Sciatic nerve (tissue), 2 donors: ENCODE results near the gene TBX15. TPM values are rescaled to one million over a fixed set of nuclear protein-coding genes. Genes with fewer than 3 reads are reported as not detected.
A peak's percentile ranks its signal among the peaks of the same experiment; 100 is the strongest.

Experiments
- ATAC-seq: fragments of 200-7000 bp; cut with Tn5 transposase; one replicate; pipeline ENCODE4 v1.9.1; 2020; ENCODE audit warnings: mild to moderate bottlenecking, moderate library complexity
- DNase-seq: peaks from one replicate; pipeline ENCODE4 v3.0.0-alpha.2; 2020; ENCODE audit warnings: low spot score
- intact Hi-C: fragments of 100-400 bp; cut with DNase I; formaldehyde crosslinking; loops from one replicate; pipeline ENCODE4 v1.14.2; 2022
- total RNA-seq: library from RNA; stranded (reverse); fragmentation: NEBNext Ultra II Directional; extraction: Animal tissue kit (Norgen Biotek cat#: 25700); gene quantifications from one replicate; pipeline ENCODE4 v1.2.1, GENCODE V29; 2021
- donor health status: DM: no; HTN: no; CAD: no.
- donor health status: DM: no; HTN: no; CAD: no.

TBX15 gene
- 12.5 TPM for total RNA-seq

DNA sequence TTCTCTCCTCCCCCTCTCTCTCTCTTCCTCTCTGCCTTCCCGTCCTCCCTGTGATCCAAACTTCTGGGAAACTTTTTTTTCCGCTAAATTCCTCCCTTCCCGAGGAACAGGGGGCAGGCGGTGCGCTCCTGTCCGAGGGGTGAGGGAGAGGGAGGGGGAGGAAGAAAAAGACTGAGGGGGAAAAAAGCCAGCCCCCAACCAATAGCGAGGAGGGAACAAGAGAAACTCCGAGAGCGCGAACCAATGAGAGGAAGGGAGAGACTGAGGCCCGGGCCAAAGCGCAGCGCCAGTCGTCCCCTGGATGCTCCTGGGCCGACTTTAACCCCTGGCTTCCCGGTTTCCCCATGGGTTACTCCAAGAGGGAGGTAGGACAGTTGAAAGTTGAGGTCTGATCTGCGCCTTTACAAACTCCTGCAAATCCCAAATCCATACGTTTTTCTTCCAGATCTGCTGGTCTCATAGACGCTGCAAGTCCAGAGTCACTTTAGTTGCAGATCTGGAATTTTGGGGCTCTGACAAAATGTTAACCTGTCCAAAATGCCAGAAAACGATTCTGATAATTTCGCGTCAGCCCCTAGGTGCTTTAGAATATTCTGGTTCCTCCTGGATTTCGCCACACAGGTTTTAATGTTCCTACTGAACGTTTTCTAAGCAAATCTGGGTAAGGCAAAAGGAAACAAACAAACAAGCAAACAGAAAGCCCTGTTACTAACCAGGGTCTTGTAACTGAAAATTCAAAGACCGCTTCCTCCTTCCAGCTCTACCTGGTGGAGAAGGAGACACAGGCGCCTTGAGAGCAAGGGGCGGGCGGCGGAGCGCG, at the start of gene TBX15:
TBX15 (minus strand) TSS at position 158 of the 820 bp plus-strand sequence. CDS start 548 bp downstream, outside the sequence.
- intact Hi-C loops, result no loop called here
- peak; percentile 74 for ATAC-seq
- DNase-seq, result peak; percentile 69

DNA sequence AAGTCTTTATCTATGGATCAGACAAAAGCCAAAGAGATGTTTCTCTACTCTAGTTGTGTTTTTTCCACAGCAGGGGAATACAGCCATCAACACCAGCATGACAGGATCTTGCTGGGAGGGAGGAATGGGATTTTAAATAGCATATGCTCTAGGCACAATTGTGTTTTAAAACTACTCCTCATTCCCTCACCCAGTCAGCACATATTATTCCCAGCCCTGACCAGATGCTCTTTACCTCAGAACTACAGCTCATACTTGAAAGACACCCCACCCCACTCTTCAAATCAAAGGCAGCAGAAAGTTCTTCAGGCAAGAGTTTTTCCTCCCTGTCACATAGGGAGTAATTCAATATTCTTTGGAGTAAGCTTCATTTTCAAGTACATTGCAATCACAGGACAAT, 46.2 kb upstream of the TBX15 start:
- intact Hi-C loops, result no loop called here
- DNase-seq (no peak), ATAC-seq (no peak)

DNA sequence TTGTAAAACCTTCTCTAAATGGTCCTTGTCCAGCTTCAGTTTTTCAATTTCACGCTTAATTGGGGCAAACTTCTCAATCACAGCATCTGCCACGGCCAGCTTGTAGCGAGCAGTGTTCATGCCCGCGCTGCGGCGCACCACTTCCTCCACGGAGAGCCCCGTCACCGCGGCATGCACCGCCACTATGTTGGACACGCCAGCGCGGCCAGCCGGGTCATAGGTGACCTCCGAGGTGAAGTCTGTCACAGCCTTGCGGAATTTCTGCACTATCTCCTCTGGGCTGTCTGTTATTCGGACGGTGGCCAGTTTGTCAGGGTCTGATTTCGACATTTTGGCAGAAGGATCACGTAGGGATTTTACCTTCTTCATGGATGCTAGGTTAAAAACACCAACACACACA, 44.8 kb upstream of the TBX15 start:
- DNase-seq, result no peak
- intact Hi-C loops, result no loop called here
- no peak for ATAC-seq

DNA sequence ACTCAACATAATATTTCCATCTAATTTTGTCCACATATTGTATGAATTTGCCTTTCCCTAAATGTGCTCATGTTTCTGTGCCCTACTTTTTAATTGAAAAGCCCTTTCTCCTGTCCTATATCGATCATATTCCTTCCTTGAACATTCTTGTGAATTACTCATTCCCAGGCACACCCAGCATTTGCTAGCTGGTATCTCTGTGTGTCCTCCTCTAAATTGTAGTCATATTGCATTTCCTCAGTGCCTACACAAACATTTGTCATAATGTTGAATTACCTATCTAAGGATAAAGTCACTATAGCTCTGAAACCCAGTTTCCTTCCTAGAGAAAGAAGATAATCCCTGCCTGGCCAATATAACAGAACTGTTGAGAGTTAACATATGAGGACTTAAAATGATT, 39.6 kb upstream of the TBX15 start:
- DNase-seq, result no peak
- no peak for ATAC-seq
- intact Hi-C loops, result no loop called here

DNA sequence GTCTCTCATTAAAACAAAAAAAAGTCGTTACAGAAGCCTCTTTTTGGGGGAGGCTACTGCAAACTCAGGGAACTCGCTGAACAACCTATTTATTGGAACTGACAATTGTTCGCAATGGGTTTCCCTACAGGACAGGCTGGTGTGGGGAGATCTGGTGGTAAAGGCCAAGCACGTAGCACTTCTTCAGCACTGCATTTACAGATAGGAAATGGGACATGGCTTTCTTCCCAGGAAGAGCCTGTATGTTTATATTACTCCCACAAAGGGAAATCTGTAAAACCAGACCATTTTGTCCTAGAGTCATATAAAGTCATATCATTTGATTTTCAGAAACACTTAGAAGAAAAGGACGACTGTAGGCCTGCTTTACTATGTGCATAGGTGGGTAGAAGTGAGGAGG, 38.8 kb upstream of the TBX15 start:
- no peak for ATAC-seq
- DNase-seq, result no peak
- intact Hi-C loops, result no loop called here

DNA sequence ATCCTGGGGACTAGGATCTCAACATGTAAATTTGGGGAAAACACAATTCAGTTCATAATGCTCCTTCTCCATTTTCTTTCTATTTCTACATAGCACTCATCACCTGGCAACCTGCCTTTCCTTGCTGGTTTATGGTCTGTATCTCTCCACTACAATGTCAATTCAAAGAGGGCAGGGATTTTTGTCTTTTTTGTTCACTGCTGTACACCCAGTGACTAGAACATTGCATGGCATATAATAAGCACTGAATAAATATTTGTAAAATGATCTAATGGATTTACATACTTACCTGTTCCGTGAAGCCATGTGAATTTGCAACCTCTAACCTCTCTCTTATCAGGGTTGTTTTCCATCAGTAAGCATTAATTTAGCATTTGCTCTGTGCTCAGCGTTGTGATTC, 27.4 kb upstream of the TBX15 start:
- DNase-seq (no peak), ATAC-seq (no peak)
- intact Hi-C loops, result no loop called here

DNA sequence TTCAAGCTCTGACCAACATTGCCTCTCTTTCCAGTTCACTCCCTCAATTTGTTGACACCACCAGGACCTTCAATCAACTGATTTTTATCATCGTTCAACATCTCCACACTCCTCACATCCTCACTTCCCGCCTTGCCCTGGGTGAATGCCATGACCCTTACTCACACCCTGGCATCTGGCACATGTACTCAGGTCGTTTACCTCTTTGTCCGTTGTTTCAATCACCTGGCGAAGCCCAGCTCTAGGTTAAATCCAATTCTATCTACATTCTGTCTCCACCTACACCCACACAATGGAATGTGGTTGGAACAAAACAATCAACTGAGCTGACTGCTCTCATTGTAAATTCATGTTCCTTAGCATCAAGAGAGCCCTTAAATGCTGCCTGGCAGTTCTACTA, 24.2 kb upstream of the TBX15 start:
- no peak for ATAC-seq
- intact Hi-C loops, result no loop called here
- DNase-seq, result no peak

DNA sequence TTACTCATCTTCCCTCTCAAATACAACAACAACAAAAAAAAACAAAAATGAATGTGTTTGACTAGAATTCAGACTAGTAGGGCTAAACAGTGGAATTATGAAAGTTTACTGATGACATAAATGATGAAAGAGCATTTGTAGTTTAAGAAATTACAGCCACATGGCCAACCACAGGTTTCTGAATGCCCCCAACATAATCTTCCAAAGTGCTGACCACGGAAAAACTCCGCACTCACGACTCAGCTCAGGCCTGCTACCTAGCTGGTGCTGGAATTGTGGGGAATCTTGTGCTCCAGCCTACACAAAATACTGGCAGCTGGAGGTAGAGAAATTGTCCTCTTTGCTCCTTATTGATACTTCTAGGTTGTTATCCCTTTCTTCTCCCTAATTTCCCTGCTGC, 23.6 kb upstream of the TBX15 start:
- ATAC-seq, result no peak
- DNase-seq, result no peak
- intact Hi-C loops, result no loop called here

DNA sequence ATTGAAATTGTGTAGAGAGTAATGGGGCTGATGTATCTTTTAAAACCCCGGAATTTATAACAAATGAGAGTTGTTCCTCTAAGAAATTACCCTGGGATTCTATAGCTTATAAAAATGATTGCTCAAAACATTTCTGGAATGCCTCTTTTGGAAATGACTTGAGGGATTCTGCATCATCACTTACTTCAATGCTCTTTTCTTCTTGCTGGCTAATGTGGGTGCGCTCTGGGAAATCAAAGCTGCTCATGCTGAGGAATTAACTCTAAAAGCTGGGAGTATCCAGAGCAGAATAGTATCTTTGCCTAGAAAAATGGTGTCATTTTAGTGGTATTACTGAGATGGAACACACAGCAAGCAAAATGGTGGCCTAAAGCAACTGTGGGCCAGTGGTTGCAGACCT, 23.0 kb upstream of the TBX15 start:
- DNase-seq, result no peak
- ATAC-seq, result no peak
- intact Hi-C loops, result no loop called here

DNA sequence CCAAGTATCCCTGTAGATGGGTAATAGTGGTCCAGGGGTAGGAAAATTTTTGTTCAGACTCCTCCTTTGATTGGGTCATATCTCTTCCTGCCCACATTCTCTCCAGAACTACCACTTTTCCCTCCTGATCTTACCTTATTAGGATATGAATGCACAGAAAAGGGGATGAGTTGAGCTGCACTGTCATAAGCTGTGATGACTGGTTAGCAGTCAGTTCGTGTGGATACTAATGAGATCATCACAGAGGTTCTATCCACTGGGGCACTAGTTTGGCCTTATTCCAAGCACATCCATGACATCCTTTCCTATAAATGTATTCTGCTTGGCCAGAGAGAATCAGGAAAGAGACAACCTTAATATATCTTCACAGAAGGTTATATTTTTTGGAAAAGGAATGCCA, 22.1 kb upstream of the TBX15 start:
- ATAC-seq (no peak), DNase-seq (no peak)
- intact Hi-C loops, result no loop called here

DNA sequence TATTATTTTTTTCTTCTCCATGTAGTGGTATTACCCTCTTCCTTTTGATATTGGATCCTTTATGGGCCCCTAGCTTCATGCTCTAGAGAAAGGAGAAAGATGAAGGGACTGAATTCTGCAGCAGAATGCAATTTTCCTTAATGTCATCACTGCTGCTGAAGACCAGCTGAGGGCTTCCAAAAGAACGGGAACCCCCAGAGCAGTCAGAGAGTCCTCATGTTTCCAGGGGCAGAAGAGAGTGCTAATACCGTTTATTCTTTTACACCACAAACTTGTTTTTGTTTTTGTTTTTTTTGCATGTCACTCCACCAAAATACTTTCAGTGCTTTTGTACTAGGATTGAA, 21.1 kb upstream of the TBX15 start:
- ATAC-seq, result peak; percentile 8
- intact Hi-C loops, result no loop called here
- no peak for DNase-seq

DNA sequence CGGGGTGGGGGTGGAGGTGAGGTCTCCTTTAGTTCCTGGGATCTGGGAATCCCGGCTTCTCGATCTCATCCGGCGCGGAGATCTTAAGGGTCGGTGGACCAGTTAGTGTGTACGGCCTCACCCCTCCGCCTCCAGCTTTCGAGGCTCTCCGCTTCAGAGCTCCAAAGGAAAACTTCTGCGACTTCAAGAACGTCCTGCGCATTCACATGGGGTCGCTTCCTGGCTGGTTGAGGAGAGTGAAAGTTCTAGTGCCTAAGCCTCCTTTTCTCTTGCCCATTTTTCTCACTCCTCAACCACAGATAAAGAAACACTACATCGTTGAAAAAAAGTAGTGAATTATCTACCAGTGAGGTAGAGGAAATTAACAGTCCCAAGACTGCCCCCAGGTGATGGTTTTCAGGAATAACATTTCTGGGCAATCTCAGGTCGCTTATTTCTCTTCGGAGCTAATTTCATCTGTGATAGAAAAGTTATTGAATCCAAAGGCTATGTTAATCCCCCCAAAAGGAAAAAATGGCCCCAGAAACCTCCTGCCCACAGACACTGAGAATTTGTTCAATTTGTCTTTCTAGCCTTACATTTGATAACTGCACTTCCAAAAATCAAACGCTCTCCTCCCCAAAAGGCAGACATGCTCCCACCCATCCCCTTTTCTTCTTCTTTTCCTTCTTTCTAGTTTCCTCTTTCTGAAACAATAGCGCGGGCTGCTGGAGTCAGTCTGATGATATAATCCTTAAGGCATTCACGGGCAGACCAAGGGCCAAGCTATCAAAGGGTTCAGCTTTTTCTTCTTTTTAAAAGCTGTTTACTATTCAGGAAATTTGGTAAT, 20.6 kb upstream of the TBX15 start:
- DNase-seq, result no peak
- intact Hi-C loops, result no loop called here
- peak; percentile 90 for ATAC-seq

DNA sequence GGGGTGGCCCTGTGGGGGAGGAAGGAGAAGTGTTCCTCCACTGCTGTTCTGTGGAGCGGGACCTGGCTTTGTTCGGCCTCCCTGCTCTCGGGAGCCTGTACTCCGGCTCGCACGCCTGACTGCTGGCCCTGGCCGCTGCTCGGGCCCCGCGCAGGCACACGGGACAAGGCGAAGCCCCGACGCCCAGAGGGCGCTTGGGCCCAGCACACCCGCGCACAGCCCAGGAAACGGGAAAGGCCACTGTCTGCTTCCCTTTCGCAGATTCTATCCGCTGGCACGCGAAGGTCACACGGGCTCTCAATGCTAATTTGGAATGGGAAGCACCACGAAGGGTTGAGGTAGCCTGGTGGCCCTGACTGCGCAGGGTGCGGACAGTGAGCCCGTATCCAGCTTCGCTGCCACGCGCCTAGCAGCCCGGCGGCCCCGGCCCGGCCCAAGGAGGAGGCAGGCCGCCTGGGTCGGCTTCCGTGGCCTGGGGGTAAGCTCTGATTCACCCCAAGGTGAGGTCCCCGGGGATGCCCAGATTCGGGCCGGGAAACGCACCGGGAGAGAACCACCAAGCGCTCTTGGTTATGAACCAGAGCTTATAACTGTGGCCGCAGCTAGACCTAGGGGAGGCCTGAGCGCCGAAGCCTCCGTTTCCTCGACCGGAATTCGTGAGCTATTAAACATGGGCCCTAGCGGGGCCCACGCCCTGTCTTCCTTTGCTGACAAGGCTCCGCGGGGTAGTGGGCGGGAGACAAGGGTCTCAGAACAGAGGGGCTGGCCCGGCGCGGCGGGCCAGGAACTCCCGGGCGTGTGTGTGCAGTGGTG, 19.7 kb upstream of the TBX15 start:
- DNase-seq, result no peak
- peak; percentile 35 for ATAC-seq
- intact Hi-C loops, result no loop called here

DNA sequence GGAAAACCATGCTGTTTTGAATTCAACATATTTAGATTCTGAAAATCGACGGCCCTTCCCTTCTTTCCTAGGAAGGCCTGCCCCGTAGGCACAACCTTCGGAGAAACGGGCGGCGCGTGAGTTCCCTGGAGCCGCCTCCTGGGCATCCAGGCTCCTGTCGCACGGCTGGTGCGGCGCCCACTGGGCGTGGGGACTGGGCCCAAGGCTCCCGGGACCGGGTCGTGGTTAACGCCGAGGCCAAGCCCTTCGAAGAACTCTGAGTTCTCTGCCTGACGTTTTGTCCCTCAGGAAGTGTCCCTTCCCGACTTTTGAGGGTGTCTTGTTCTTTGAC, 19.2 kb upstream of the TBX15 start:
- ATAC-seq (no peak), DNase-seq (no peak)
- intact Hi-C loops, result no loop called here

DNA sequence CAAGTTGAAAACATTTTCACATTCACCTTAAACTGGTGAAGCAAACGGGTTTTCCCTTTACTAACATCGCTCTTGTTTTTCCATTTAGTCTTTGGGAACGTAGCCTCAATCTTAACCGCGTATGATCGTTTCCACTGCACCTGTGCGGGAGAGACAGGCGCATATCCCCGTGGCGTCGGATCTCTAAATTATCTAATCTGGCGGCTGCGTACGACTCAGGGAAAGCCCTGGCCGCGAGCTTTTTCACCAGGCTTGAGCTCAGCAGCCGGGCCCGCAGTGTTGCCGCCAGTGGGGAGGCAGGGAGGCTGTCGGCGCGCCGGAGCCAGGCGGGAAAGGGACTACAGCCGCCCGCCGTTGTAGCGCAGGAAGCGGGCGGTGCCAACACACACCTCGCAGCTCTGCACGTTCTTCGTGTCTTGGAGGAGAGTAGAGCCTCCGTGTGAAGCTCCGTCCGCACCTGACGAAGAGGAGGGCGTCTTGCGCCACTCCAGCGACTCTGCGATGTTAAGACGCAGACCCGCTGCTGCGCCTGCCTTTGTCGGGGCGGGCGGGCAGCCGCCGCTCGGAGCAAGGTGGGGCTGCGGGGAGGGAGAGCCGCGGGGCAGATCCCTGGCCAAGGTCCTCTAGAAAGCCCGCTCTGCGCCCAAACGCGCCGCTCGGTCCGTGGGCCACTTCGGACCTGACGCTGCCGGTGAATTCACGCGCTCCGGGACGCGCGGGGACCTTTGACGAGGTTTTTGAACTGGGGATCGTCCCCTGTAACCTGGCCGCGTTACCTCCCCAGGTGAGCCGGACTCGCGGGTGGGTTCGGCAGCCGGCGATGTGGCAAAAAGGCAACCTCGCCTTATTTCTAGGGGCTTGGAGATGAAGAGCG, 18.5 kb upstream of the TBX15 start:
- DNase-seq, result no peak
- ATAC-seq, result no peak
- intact Hi-C loops, result loop anchor here (1.0 kb wide), 1 partner anchor 40 kb away; no protein-coding TSS in a partner anchor

DNA sequence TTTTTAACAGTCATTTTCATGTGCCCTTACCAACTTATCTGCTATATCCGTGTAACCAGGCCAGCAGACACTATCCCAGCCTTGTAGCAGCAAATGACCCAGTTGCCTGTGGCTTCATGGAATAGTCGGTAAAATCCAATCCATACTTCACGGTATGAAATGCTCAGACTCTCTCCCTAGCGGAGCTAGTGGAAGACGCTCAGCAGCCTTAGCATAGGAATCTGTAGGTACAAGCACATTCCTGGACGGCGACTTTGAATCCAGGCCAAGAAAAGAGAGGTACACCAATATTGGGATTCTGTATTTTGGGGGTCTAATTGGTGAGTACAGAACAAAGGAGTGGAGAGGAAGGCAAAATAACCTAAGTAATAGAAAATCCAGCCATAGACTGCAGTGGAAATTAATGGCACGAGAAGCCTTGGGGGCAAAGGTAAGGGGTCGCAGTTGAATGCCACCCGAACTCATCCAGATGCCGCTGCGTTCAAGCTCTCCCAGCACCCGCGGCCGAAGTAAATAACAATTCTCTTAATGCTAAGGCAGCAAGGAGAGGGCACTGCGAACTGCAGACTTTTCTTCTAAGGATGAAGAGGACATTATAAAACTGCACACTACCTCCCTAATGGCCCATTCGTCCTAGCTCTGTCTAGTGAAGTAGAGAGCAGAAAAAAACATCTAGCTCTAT, 17.7 kb upstream of the TBX15 start:
- ATAC-seq (no peak), DNase-seq (no peak)
- intact Hi-C loops, result loop anchor here (1.0 kb wide), 1 partner anchor 40 kb away; no protein-coding TSS in a partner anchor

DNA sequence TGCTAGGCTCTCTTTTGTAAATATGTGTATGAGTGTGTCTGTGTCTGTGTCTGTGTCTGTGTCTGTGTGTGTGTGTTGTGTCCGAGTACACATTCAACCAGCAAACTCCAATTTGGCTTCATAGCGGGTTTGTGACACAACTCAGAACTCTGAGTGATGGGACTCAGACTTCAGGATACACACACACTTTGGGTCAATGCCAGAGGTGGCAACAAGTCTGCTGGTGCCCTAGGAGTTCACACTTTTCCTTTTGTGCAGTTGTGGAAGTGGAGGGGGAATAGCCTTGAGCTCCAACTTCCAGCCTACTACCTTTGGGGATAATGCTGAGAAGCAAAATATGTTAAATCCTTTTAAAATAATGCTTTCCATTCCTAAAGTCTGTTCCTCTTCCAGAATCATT, 16.6 kb upstream of the TBX15 start:
- DNase-seq (no peak), ATAC-seq (no peak)
- intact Hi-C loops, result no loop called here

DNA sequence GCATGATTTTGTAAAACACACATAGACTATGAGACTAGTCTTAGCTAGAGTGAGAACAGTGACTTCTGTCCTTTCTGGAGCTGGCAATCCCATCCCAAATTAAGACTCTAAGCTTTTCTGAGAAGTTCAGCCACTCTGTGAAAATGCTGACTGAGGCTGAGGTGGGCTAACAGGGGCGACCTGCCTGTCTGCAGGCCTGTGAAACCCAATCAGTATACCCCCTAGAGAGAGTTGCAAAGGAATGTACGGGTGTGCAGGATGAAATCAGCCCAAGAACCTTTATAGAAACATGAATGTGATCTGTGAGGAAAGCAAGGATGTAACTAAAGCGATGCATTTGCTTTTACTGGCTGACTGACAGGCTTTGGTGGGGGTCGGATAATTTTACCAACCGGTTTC, 16.0 kb upstream of the TBX15 start:
- intact Hi-C loops, result no loop called here
- ATAC-seq (no peak), DNase-seq (no peak)
